RWPE1 (cell line): ENCODE data around the gene HINFP.

Experiments
- CTCF ChIA-PET: fragments of 350-600 bp; sonication (Branson Sonifier 250); formaldehyde crosslinking; extraction: SDS; loops from one replicate; lab custom pipeline; 2021; lab: Yijun Ruan, JAX
- POLR2A ChIA-PET: fragments of 400-600 bp; formaldehyde crosslinking; extraction: SDS; loops from one replicate; lab custom pipeline; 2020; ENCODE audit warnings: antibody characterized with exemption; ENCODE audit not compliant: low non-redundant PET; lab: Yijun Ruan, JAX
- DNase-seq: peaks from one replicate; pipeline ENCODE4 v3.0.0; 2012; ENCODE audit warnings: low spot score
- H3K27ac ChIP-seq: fragments of 450-650 bp; 2 replicates; pipeline ENCODE4 v1.5.1; 2017
- TF ChIP-seq, protein P1 (sequence below): fragments of 450-650 bp; conservative IDR thresholded peaks from 2 replicates; pipeline ENCODE4 v1.5.1; 2017; ENCODE audit warnings: low read depth, mild to moderate bottlenecking

HINFP gene

GRCh38 chr11:119116235-119116594, 5.2 kb upstream of the HINFP start:
- CTCF ChIA-PET: no interaction called here

DNA sequence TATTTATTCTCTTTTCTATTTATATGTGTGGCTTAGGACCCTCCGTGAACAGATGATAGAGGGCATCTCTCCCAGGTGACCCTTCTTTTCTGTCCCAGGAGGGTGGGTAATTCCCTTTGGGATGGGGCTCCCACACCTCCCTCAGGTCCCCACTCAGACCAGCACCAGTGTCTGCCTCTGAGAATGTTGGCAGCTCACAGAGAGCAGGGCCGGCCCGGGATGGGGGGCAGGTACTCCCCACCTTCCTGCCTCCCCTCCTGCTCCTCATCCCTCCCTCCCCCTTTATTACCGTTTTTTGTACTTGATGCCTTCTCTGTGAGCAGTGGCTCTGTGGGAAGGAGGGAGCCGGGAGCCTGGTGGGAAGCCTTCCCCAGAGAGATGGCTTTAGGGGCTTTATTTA, 4.8 kb upstream of the HINFP start:
- DNase-seq: no peak
- peak overlapping the region; percentile 29; the same call in 1 of the 2 replicates for H3K27ac ChIP-seq
- TF ChIP-seq, protein P1, sequence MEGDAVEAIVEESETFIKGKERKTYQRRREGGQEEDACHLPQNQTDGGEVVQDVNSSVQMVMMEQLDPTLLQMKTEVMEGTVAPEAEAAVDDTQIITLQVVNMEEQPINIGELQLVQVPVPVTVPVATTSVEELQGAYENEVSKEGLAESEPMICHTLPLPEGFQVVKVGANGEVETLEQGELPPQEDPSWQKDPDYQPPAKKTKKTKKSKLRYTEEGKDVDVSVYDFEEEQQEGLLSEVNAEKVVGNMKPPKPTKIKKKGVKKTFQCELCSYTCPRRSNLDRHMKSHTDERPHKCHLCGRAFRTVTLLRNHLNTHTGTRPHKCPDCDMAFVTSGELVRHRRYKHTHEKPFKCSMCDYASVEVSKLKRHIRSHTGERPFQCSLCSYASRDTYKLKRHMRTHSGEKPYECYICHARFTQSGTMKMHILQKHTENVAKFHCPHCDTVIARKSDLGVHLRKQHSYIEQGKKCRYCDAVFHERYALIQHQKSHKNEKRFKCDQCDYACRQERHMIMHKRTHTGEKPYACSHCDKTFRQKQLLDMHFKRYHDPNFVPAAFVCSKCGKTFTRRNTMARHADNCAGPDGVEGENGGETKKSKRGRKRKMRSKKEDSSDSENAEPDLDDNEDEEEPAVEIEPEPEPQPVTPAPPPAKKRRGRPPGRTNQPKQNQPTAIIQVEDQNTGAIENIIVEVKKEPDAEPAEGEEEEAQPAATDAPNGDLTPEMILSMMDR: no peak
- CTCF ChIA-PET: no interaction called here
- POLR2A ChIA-PET: no interaction called here

More at GRCh38 chr11:119116235-119116594, 5.2 kb upstream of the HINFP start:
- POLR2A ChIA-PET: no interaction called here
- DNase-seq: no peak
- H3K27ac ChIP-seq: peak overlapping the region; percentile 29; the same call in 1 of the 2 replicates
- TF ChIP-seq, protein P1: no peak

DNA sequence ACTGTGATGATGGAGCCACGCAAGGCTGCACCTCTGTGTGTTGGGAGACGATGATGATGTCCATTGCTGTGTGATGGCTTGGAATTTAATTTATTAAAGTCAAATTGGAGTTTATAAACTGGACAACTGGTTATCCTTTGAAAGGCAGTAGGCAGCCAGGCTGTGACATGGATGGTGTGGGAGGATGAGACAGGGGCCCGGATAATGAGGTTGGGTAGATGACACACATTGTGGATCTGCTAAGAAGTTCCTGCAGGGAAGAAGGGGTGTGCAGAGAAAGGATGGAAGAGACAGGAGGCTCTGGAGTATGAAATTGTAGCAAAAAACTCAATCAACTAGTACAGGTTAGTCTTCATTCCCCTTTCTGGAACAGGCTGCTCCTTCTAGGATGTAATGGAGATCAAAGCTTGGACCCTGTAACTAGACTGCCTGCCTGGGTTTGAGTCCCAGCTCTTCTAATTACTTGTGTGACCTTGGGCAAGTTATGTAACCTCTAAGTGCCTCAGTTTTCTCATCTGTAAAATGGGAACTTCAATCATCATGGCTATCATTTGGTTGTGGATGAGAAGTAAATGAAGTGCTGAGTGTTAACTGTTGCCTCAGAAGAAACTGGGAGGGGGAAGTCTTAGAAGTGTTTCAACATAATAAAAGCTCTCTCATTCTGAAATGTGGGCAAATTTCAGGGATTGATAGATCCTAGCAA, 4.2 kb upstream of the HINFP start:
- DNase-seq: no peak
- ChIA-PET POLR2A (no interaction called here), CTCF (no interaction called here)
- TF ChIP-seq, protein P1: no peak
- H3K27ac ChIP-seq: peak overlapping the region; percentile 29; the same call in 1 of the 2 replicates

- TF ChIP-seq, protein P1: no peak
- ChIA-PET POLR2A (no interaction called here), CTCF (interaction anchor here (0.6 to 0.7 kb wide), 2 partner anchors 9 to 87 kb away, joined by 3 read pairs; no protein-coding TSS in a partner anchor)
- no peak for DNase-seq
- H3K27ac ChIP-seq: no peak overlapping the region
These were observed 3.2 kb upstream of the HINFP start for GRCh38 chr11:119118227-119118626.

DNA sequence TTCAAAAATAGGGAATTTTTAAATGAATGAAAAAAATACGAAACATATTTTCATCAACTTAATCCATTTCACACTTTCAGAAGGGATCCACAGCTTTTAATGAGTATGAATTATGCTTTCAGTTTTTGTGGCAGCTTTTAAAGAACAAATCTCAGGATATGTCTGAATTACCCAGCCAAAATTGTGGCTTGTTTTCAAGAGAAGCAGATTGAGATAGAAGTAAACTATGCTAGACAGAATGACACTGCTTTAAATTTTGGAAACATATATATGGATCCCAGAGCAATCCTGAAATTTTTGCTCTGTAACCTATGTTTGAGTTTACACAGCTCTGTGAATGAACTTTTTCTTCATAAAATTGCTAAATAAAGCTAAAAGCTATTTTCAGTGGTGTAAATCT, 2.4 kb upstream of the HINFP start:
- no peak overlapping the region for H3K27ac ChIP-seq
- TF ChIP-seq, protein P1: no peak
- ChIA-PET CTCF (interaction anchor here (0.6 kb wide), 1 partner anchor 86 kb away, joined by 3 read pairs; no protein-coding TSS in a partner anchor), POLR2A (interaction anchor here (0.5 to 0.7 kb wide), 2 partner anchors 11 kb away, joined by 3 to 4 read pairs; no protein-coding TSS in a partner anchor)
- DNase-seq: no peak

DNA sequence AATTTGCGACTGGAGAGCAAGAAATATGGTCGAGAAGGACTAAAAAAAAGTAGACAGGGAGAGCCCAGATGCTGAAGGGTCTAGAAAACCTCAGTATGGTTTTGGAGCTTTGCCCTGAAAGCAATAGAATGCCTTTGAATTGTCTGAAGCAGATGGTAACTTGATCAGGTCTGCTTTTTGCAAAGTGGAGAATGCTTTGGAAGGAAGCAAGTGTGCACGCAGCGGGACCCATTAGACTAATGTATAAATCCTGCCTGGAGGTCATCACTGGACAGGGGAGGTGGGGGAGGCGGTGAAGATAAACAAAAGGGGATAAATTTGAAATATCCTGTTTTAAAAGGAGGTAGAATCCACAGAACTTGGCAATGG, 757 bp upstream of the HINFP start:
- TF ChIP-seq, protein P1: no peak
- no peak for DNase-seq
- ChIA-PET CTCF (interaction anchor here (0.7 to 1.3 kb wide), 3 partner anchors 12 to 26 kb away, joined by 3 to 10 read pairs (median 3); a partner anchor contains a TSS), POLR2A (no interaction called here)
- H3K27ac ChIP-seq: peak overlapping the region; percentile 82
